ENCODE data around the gene TXN.
"Not testable (repeated sequence)": the region's sequence is repeated elsewhere in the genome, so short reads cannot be mapped to it uniquely, and the experiment has no call there.

TXN gene

DNA sequence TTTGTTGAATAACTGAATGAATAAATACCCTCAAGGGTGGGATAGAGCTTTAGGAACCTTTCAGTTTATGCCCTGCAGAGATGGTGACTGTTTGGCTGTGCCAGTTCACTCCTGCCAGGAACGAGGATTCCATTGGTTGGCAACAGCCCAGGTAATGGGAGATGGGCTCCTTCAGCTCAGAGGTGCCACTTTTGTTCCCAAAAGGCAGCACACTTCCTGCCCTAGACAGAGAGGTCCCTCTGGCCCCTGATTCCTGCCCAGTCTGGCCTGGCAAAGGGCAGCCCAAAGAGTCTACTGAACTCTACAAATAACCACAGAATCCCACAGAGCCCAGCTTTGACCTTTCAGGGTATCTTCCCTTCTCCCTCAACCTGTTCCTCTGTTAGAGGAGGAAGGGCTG lies 49.9 kb downstream of the TXN start:
- no peak overlapping the region for H3K4me3 ChIP-seq (ENCODE audit: low read depth, low read length)
- TF ChIP-seq, protein P1, sequence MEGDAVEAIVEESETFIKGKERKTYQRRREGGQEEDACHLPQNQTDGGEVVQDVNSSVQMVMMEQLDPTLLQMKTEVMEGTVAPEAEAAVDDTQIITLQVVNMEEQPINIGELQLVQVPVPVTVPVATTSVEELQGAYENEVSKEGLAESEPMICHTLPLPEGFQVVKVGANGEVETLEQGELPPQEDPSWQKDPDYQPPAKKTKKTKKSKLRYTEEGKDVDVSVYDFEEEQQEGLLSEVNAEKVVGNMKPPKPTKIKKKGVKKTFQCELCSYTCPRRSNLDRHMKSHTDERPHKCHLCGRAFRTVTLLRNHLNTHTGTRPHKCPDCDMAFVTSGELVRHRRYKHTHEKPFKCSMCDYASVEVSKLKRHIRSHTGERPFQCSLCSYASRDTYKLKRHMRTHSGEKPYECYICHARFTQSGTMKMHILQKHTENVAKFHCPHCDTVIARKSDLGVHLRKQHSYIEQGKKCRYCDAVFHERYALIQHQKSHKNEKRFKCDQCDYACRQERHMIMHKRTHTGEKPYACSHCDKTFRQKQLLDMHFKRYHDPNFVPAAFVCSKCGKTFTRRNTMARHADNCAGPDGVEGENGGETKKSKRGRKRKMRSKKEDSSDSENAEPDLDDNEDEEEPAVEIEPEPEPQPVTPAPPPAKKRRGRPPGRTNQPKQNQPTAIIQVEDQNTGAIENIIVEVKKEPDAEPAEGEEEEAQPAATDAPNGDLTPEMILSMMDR (IDR thresholded peaks at IDR 0.05; ENCODE audit: low read depth, low read length), result no peak
- TF ChIP-seq, protein P2, sequence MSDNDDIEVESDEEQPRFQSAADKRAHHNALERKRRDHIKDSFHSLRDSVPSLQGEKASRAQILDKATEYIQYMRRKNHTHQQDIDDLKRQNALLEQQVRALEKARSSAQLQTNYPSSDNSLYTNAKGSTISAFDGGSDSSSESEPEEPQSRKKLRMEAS (IDR thresholded peaks at IDR 0.05; ENCODE audit: low read depth, low read length), result no peak
- TF ChIP-seq POLR2A (IDR thresholded peaks at IDR 0.05; ENCODE audit: extremely low read depth, insufficient read length) (no peak), MYC (IDR thresholded peaks at IDR 0.05; ENCODE audit: low read depth, low read length) (no peak)
- no peak for DNase-seq (ENCODE audit: low read depth)

DNA sequence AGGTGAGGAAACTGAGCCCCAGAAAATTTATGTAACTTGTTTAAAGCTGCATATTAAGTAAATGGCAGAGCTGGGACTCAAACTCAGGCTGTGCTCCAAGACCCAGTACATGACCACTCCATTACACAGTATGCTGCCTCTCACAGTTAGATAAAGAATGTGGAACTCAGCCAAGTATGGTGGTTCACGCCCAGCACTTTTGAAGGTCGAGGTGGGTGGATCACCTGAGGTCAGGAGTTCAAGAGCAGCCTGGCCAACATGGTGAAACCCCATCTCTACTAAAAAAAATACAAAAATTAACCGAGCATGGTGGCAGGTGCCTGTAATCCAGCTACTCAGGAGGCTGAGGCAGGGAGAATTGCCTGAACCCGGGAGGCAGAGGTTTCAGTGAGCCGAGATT lies 50.7 kb downstream of the TXN start:
- not testable (repeated sequence) for DNase-seq (ENCODE audit: low read depth); H3K4me3 ChIP-seq (ENCODE audit: low read depth, low read length)

DNA sequence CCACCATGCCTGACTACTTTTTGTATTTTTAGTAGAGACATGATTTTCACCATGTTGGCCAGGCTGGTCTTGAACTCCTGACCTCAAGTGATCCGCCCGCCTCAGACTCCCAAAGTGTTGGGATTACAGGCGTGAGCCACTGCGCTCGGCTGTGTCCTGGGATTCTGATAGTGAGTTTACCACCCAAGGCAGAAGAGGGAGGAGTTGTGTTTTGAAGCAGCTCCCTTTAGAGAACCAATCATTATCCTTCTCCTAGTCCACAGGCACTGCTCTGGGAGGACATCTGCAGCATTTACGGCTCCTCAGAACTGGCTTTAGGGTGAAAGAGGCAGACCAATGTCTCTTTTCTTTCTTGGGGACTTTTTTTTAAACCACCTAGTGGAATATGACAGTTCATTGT lies 54.1 kb downstream of the TXN start:
- TF ChIP-seq, protein P1 (IDR thresholded peaks at IDR 0.05; ENCODE audit: low read depth, low read length), result no peak
- TF ChIP-seq POLR2A (IDR thresholded peaks at IDR 0.05; ENCODE audit: extremely low read depth, insufficient read length) (no peak), MYC (IDR thresholded peaks at IDR 0.05; ENCODE audit: low read depth, low read length) (no peak)
- TF ChIP-seq, protein P2 (IDR thresholded peaks at IDR 0.05; ENCODE audit: low read depth, low read length), result no peak
- no peak overlapping the region for H3K4me3 ChIP-seq (ENCODE audit: low read depth, low read length)
- DNase-seq (ENCODE audit: low read depth), result no peak

DNA sequence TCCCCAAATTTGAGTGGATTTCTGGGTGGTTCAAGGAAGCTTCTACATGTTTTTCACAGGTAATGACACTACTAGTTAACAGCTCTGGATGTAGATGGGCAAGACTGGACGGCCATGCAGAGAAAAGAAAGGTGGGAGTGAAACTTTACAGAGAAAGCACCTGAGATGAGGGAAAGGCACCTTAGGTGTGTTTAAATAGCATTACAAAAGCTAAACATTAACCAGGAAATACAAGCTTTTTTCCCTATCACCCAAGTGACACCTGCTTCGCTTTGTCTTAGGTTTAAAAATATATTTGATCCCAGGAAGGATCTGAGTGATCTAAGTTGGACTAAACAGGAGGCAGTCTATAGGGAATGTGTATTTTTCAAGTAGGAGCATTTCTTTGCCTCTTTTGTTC lies 56.7 kb downstream of the TXN start:
- no peak overlapping the region for H3K4me3 ChIP-seq (ENCODE audit: low read depth, low read length)
- no peak for TF ChIP-seq MYC (IDR thresholded peaks at IDR 0.05; ENCODE audit: low read depth, low read length)
- TF ChIP-seq POLR2A (IDR thresholded peaks at IDR 0.05; ENCODE audit: extremely low read depth, insufficient read length), result no peak
- TF ChIP-seq, protein P2 (IDR thresholded peaks at IDR 0.05; ENCODE audit: low read depth, low read length), result no peak
- TF ChIP-seq, protein P1 (IDR thresholded peaks at IDR 0.05; ENCODE audit: low read depth, low read length), result no peak
- DNase-seq (ENCODE audit: low read depth), result no peak

DNA sequence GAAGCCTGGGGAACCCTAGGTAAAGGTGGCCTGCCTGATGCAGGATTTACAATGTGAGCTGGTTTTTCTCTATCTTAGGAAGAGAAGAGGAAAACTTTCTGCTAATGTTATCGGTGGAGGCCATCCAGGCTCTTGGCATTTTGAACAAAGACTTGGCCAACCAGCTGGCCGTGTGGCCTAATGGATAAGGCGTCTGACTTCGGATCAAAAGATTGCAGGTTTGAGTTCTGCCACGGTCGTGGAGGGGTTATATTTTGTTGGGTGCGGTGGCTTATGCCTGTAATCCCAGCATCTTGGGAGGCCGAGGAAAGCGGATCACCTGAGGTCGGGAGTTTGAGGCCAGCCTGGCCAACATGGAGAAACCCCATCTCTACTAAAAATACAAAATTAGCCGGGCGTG lies 58.0 kb downstream of the TXN start:
- no peak overlapping the region for H3K4me3 ChIP-seq (ENCODE audit: low read depth, low read length)
- no peak for TF ChIP-seq MYC (IDR thresholded peaks at IDR 0.05; ENCODE audit: low read depth, low read length)
- TF ChIP-seq, protein P1 (IDR thresholded peaks at IDR 0.05; ENCODE audit: low read depth, low read length), result no peak
- TF ChIP-seq POLR2A (IDR thresholded peaks at IDR 0.05; ENCODE audit: extremely low read depth, insufficient read length), result no peak
- TF ChIP-seq, protein P2 (IDR thresholded peaks at IDR 0.05; ENCODE audit: low read depth, low read length), result no peak
- no peak for DNase-seq (ENCODE audit: low read depth)

DNA sequence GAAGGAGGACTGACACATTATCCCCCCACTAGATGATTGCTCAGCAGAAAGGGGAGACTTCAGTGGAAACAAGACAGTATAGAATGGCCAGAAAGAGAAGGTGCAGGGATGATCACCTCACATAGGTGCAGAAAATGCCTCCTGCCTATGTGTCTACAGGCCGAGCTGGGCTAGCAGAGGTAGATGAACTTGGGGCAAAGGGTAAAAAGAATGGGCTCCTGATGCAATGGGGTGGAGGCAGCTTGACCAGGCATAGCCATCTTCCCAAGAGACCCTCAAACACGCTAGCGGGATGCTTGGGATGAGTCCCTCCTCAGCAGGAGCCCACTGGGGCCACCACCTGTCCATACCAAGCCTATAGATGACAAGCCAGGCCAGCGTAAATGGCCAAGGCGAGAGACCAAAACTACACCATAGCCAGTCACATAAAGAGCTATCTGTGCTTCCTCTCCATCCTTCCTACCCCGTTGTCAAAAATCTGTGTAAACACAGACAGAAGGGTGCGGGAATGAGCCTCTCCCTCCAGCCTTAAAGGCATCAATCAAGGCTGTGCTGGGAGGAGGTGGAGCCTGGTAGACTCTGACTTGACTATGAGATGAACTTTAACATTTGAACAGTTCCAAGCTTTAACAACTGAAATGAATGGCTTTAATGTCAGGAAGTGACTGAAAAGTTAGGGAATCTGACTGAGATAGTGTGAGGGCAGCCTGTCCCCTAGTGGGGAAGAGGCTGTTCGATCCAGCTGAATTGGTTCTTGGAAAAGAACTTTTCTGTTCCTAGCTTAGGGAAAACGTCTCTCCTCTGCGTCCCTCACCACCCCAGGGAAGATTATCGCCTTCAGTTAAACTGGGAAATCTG lies 58.7 kb downstream of the TXN start:
- no peak for DNase-seq (ENCODE audit: low read depth)
- no peak overlapping the region for H3K4me3 ChIP-seq (ENCODE audit: low read depth, low read length)
- TF ChIP-seq MYC (IDR thresholded peaks at IDR 0.05; ENCODE audit: low read depth, low read length), result no peak
- TF ChIP-seq, protein P2 (IDR thresholded peaks at IDR 0.05; ENCODE audit: low read depth, low read length), result no peak
- TF ChIP-seq POLR2A (IDR thresholded peaks at IDR 0.05; ENCODE audit: extremely low read depth, insufficient read length), result no peak
- TF ChIP-seq, protein P1 (IDR thresholded peaks at IDR 0.05; ENCODE audit: low read depth, low read length), result no peak

DNA sequence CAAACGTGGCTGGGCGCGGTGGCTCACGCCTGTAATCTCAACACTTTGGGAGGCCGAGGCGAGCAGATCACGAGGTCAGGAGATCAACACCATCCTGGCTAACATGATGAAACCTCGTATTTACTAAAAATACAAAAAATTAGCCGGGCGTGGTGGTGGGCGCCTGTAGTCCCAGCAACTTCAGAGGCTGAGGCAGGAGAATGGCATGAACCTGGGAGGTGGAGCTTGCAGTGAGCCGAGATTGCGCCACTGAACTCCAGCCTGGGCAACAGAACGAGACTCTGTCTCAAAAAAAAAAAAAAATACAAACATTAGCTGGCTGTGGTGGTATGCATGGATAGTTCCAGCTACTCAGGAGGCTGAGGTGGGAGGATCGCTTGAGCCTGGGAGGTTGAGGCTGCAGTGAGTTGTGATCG lies 60.2 kb downstream of the TXN start:
- not testable (repeated sequence) for DNase-seq (ENCODE audit: low read depth); H3K4me3 ChIP-seq (ENCODE audit: low read depth, low read length)
